ENCODE measurements around the gene EPHB1.

DNA sequence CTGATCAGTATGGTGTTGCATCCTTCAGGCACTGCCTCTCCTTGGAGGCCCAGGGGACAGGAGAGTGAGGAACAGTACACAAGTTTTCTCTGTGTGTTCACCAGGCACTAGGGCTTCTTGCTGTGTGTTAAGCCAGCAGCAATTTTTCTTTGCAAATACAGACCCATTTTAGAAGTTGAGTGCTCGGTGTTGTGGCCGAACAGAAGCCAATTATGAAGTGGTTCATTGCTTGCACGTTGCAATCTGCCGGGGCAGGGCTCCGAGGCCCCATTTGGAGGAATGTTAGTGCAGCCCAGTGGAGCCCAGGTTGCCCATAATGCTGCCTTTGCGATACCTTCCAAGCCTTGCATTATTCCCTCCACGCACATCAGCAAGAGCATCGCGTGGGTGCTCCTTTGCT, 51.0 kb downstream of the EPHB1 start:
- TF ChIP-seq, protein P1, sequence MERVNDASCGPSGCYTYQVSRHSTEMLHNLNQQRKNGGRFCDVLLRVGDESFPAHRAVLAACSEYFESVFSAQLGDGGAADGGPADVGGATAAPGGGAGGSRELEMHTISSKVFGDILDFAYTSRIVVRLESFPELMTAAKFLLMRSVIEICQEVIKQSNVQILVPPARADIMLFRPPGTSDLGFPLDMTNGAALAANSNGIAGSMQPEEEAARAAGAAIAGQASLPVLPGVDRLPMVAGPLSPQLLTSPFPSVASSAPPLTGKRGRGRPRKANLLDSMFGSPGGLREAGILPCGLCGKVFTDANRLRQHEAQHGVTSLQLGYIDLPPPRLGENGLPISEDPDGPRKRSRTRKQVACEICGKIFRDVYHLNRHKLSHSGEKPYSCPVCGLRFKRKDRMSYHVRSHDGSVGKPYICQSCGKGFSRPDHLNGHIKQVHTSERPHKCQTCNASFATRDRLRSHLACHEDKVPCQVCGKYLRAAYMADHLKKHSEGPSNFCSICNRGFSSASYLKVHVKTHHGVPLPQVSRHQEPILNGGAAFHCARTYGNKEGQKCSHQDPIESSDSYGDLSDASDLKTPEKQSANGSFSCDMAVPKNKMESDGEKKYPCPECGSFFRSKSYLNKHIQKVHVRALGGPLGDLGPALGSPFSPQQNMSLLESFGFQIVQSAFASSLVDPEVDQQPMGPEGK (CRISPR knock-in tag; IDR thresholded peaks at IDR 0.05; ENCODE audit: borderline replicate concordance): no peak
- TF ChIP-seq ARNTL (CRISPR knock-in tag; IDR thresholded peaks at IDR 0.05; ENCODE audit: borderline replicate concordance, low read depth): no peak

Data from SK-N-SH treated with all-trans-retinoic acid at 6 μM for 48 hours (cell line).